HTR-8/SVneo (cell line): Measurements from ENCODE around the gene COMMD7.
A peak's percentile ranks its signal among the peaks of the same experiment; 100 is the strongest.

Source experiments
- DNase-seq: peaks from one replicate; pipeline ENCODE4 v3.0.0; 2011; ENCODE audit warnings: low spot score, mixed read lengths; ENCODE audit not compliant: insufficient read length
- FAIRE-seq: peaks from 2 replicates; lab custom pipeline; 2011; peaks lifted over from hg19 to GRCh38; lab: Jason Lieb, UNC

The COMMD7 gene

GRCh38 chr20:32655903-32656512 is 87.3 kb downstream of the COMMD7 start:
- no peak for DNase-seq
- no peak for FAIRE-seq

GRCh38 chr20:32652739-32653526 is 90.3 kb downstream of the COMMD7 start:
- DNase-seq (peak; percentile 93), FAIRE-seq (peak; percentile 40)
